Activated CD4-positive, CD25-positive, alpha-beta regulatory T cell (primary cell): ENCODE measurements around the gene SIX5.
A peak's percentile ranks its signal among the peaks of the same experiment; 100 is the strongest.
"Not testable (repeated sequence)": the region's sequence is repeated elsewhere in the genome, so short reads cannot be mapped to it uniquely, and the experiment has no call there.

Experiments used
- DNase-seq, 4 experiments: peaks; one replicate each; lab custom pipeline; 2025; lab: John Stamatoyannopoulos, UW

The SIX5 gene

GRCh38 chr19:45768984-45769782 is at the start of gene SIX5:
SIX5 (minus strand) TSS chr19:45769252; CDS start chr19:45768844, 408 bp downstream.
- peak; percentile 88 to 92 (median 90) for DNase-seq

DNA sequence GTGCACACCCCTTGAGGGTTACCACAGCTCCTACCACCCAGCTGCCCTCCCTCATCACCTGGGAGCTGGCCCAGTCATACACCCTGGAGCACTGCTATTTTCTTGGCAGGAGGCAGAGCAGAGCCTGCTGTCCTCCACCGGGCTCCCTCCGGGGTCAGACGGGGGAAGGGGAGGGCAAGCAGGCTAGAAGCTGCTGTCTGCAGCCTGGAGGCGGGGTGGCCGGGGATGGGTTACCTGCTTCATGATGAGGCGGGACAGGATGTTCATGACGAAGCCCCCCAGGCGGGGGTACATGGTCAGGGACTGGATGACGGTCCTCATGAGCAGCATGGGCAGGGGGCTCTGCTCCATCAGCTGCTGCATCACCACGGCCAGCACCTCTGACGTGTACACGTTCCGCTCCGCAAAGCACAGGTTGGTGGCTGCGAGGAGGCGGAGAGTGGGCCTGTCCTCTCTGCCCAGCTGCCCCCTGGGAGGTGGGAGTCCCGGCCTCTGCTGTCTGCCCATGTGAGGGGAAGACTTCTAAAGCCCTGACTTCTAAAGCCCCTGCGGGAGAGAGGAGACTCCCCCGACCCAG is 48.8 kb upstream of the SIX5 start:
- no peak for DNase-seq

- DNase-seq, result peak; percentile 89 to 98 (median 94)
These were observed 48.1 kb upstream of the SIX5 start for GRCh38 chr19:45817010-45817724.

DNA sequence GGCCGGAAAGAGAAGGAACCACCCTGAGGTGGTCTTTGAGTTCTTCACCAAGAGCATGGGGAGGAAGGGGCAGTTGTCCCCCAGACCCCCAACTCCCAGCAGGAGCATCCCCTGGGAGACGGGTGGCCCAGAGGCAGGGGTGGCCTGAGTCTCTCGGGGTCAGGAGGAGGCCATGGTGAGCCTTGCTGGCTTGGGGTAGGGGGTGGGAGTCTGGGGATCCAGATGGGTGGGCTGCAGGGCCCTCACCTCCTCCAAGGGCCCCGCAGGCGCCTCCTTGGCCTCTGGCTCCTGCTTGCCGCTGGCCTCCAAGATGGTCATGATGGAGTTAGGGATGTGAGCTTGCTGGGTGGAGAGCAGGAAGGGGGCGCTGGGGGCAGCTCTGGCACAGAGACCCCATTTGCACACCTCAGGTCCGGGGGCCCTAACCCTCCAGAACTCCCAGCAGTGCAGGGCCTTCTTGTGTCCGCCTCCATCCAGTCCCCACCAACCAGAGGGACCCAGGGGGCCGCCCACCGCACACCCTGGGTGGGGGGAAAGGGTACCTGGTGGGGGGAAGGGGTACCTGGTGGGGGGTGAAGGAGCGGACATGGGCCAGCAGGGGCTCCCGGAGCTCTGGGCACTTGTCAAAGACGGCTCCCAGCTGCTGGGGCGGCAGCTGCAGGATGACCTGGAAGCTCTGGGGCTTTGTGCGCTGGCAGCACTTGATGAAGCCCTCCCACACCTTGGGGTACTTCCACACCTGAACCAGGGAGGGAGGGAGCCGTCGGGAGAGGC is 47.4 kb upstream of the SIX5 start:
- DNase-seq, result no peak

DNA sequence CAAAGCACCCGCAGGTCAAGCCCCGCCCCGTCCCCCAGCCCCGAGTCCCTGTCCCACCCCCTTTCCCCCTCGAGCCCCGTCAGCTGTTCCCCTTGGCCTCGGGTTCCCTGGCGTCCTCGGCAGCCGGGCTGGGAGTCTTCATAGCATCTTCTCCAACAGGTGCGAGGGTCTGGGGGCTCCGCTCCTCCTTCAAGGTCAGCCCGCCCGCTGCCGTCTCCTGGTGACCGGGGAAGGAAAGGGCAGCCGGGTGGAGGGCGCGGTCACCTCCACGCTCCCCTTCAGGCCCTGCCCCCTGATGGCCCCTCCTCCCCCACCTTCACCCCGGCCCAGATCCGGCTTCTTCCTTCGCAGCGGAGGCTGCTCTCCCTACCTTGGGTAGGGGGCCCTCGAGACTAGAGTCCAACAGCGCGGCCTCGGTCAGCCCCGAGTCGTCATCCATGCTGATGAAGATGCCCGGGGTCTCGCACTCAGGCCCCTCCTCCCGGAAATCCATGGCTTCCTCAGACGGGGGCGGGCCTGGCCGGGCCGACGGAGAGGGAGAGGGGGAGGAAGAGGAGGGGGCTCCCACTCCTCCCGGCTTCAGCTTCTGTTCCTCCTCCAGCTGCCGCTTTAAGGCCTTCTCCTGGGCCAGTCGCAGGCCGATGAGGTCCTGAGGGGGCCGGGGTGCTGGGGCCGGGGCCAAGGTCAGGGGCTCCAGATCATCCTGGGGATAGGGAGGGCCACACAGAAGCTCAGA is 46.6 kb upstream of the SIX5 start:
- no peak for DNase-seq

DNA sequence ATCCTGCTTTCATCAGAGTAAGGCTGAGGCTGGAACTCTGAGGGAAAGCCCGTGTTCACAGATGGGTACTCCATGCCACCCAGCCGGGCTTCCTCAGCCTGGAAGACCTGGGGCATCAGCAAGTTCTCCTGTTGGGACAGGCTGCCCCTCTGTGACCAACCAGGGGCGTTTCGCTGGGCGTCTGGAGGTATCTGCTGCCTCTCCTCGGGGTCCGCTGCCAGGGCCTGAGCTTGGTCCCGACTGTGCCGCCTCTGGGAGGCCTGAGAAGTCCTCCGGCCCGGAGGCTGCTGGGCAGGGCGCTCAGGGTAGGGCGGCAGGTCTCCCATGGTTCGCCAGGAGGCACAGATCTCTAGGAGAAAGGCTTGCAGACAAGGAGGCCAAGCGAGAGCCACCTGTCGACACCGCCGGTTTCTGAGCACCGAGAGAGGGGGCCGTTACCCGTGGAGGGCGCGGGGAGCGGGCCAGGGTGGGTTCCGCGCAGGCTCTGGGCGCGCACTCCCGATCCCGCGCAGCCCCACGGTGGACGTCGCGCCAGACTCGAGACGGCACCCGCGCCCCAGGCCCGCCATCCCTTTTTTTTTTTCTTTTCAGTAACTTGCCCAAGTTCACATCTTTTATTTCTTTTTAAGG is 45.9 kb upstream of the SIX5 start, which contains the start of gene RSPH6A:
Gene RSPH6A (minus strand): TSS at position 458 of the 630 bp plus-strand sequence. CDS start 132 bp downstream, at position 326.
- DNase-seq, result no peak

DNA sequence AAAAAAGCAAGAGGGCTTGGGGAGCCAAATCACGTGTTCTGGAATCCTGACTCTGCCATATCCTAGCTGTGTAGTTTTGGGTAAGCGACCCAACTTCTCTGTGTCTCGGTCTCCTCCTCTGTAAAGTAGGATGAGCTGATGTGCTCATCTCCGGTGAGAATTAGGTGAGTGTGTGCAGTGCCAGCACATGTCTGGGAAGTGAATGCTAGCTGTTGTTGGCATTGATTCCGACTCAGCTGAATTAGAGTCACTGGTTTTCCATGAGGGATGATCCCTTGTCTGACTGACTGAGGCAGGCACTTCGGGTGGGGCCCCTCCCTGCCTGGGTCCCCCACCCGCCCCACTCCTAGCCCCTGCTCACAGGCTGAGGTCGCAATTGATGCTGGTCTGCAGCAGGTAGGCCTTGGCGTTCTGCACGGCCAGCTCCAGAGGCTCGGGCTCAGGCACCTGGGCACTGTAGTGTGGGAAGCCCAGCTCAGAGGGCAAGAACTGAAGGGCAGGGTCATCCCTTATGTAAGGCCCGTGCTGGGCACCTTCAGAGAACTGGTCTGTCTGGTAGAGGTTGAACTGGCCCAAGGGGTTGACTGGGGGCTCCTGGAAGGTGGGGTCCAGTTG is 45.2 kb upstream of the SIX5 start:
- DNase-seq, result no peak

DNA sequence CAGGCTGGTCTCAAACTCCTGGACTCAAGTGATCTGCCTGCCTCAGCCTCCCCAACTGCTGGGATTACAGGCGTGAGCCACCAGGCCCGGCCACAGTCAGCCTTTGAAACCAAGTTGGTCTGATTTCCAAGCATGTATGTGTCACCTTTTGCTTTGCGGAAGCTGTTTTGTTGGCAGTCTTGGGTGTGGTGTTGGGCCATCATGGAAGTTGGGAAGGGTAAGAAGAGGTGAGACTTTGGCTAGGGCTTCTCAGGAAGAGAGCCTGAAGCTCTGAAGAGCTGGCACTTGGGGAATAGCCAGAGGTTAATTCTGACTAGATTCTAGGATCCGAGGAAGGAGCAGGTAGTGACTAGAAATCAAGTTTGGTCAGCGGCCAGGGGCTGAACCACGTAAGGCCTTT is 43.2 kb upstream of the SIX5 start:
- no peak for DNase-seq

- no peak for DNase-seq
These were observed 40.6 kb upstream of the SIX5 start for GRCh38 chr19:45809643-45810159.

DNA sequence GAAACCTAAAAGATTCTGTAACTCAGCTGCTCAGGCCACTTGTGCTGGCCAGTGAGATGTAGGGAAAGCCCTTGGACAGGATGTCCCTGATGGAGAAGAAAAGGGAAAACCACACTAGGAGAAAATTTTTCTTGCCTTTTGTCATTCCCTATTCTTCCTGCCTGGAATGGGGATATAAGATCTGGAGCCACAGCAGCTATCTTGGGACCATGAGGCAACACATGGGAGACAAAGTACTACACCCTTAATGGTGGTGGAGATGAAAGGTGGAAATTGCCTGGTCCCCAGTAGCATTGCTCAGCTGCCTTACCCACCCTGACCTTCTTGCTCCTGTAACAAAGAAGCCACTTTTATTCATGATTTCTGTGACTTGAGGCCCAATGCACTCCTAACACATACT is 36.7 kb upstream of the SIX5 start:
- no peak for DNase-seq

DNA sequence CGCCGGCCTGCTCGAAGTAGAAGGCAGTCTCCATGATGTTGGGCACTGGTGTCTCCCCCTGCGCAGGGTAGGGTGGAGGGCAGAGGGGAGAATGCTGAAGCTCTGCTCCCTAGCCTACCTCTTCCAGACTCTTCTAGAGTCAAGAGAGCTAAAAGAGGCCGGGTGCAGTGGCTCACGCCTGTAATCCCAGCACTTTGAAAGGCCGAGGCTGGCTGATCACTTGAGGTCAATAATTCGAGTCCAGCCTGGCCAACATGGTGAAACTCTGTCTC is 35.8 kb upstream of the SIX5 start:
- DNase-seq, result no peak

- no peak for DNase-seq
These were observed 35.3 kb upstream of the SIX5 start for GRCh38 chr19:45804140-45804958.

- no peak for DNase-seq
These were observed 32.6 kb upstream of the SIX5 start for GRCh38 chr19:45801603-45802175.

DNA sequence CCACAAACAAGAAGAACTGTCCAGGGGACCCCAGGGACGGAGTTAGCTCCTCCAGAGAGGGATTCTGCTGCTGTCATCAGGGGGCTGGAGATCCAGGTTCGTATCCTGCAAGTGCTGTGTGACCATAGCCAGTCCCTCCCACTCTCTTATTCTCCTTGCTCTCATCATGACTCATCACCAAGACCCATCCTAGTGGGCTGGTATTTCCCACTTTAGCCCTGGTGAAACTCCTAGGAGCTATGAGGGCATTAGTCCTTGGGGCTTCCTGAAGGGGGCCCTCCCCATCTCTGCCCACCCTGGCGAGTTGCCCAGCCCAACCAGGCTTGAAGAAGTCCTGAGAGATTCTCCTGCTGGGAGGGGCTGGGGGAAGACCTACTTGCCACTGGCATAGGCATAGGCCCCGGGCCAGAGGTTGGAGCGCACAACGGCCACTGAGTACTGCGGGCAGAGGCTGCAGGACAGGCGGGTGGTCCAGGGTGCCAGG is 31.1 kb upstream of the SIX5 start:
- no peak for DNase-seq

GRCh38 chr19:45799541-45799940 is 30.5 kb upstream of the SIX5 start:
- DNase-seq, result not testable (repeated sequence)

DNA sequence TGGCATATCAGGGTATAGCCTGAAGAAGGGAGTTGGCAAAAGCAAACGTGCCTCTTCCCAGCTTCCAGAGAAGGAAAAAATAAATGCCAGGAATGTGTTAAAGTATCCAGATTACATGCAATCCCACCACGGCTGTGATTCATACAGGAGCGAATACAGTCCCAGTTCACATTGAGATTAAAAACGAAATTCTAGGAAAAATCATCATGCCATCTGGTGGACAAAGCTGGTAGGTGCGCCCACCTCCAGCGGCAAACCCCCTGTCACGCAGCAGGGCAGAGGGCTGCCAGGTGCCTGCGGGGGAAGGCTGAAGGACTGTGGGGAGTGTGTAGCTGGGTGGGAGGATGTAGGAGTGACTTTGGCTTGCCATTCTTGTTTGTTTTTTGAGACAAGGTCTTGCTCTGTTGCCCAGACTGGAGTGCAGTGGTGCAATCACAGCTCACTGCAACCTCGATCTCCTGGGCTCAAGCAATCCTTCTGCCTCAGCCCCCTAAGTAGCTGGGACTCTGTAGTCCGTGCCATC is 30.0 kb upstream of the SIX5 start:
- DNase-seq, result peak in 1 of 4 experiments; percentile 19

DNA sequence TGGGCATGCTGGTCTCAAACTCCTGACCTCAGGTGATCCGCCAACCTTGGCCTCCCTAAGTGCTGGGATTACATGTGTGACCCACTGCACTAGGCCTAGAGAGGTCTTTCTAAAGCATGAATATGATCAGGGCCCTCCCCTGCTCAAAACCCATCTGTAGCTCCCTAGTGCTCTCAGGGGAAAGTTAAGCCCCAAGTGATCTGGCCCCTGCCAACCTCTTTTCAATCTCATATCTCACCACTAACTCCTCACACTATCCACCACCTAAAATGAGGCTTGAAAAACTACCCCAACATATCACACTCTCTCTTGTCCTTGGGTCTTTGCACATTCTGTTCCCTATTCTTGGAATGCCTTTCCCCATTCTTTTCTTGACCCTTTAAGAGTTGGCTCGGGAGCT is 25.6 kb upstream of the SIX5 start:
- no peak for DNase-seq

DNA sequence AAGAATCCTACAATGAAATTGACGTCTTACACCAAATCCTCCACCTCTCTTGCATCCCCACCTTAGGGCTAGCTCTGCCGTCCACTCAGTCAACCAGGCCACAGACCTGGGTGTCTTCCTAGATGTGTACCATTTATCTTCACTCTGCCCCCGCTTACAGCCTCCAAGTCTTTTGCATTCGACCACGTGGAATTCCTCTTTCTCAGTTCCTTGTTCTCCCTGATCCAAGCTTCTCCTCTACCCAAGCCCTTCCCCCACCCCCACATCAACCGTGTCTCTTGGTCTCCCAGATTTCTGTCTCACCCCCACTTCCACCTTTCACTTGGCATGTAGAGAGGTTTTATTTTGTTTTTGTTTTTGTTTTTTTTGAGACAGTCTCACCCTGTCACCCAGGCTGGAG is 24.8 kb upstream of the SIX5 start:
- DNase-seq, result no peak

DNA sequence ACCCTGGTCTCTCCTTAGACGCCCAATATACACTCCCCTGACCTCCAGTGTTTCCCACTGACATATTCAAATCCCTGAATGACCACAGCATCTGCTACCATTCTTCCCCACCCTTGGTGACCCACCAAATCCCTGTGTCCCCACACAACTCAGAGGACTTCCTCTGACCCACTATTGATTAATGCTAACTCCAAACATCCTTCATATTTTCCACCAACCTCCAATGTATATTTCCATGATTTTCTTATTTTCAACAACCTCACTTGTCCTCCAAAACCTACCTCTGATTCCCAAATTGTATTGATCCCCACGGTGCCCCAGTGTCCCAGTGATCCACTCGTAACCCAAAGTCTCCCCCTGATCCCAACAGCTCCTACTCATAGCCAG is 24.1 kb upstream of the SIX5 start:
- DNase-seq, result no peak
